C4-2B (cell line): ENCODE data around the gene SPATA33.

Experiments used
- ZFX ChIP-seq: fragments of 450-650 bp; IDR thresholded peaks from 2 replicates; pipeline ENCODE4 v1.6.1; 2017
- TF ChIP-seq, protein P1 (sequence below): fragments of 450-650 bp; conservative IDR thresholded peaks from 2 replicates; pipeline ENCODE4 v1.5.1; 2017; ENCODE audit warnings: mild to moderate bottlenecking

DNA sequence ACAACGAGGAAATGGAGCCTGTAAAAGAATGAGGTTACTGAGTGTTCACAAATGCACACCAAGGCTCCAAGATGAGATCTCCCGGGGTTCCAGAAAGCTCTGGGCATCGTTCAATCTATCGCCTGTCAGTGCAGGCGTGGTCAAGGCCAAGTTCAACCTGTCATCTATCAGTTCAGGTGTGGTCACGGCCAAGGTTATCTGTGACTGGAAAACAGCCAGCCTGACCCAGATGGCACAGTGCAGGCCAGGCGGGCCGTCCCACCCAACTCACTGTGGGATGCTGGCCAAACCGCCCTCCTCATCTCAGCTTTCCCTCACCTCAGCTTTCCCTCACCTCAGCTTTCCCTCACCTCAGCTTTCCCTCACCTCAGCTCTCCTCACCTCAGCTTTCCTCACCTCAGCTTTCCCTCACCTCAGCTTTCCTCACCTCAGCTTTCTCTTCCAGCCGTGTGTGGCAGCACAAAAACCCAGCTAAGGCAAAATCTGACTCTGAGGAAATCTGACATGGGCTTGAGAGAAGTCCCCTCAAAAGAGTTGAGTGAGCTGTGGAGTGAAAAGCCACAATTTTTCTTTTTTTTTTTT, 2.5 kb upstream of the SPATA33 start:
- TF ChIP-seq, protein P1, sequence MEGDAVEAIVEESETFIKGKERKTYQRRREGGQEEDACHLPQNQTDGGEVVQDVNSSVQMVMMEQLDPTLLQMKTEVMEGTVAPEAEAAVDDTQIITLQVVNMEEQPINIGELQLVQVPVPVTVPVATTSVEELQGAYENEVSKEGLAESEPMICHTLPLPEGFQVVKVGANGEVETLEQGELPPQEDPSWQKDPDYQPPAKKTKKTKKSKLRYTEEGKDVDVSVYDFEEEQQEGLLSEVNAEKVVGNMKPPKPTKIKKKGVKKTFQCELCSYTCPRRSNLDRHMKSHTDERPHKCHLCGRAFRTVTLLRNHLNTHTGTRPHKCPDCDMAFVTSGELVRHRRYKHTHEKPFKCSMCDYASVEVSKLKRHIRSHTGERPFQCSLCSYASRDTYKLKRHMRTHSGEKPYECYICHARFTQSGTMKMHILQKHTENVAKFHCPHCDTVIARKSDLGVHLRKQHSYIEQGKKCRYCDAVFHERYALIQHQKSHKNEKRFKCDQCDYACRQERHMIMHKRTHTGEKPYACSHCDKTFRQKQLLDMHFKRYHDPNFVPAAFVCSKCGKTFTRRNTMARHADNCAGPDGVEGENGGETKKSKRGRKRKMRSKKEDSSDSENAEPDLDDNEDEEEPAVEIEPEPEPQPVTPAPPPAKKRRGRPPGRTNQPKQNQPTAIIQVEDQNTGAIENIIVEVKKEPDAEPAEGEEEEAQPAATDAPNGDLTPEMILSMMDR = no peak
- TF ChIP-seq ZFX = no peak
